H1 (cell line): ENCODE measurements around the gene RAB3C. TPM values are rescaled to one million over a fixed set of nuclear protein-coding genes. Genes with fewer than 3 reads are reported as not detected.

Source experiments
- CTCF ChIA-PET: fragments of 300-600 bp; sonication (Branson Sonifier 250); formaldehyde crosslinking; loops from one replicate; lab custom pipeline; 2021; ENCODE audit not compliant: partially characterized antibody; lab: Charles Lee
- POLR2A ChIA-PET: fragments of 300-600 bp; sonication (Branson Sonifier 250); formaldehyde crosslinking; loops from one replicate; lab custom pipeline; 2021; ENCODE audit warnings: inconsistent platforms; ENCODE audit not compliant: partially characterized antibody; lab: Charles Lee
- DNase-seq, 2 experiments: peaks; one replicate each; pipeline versions ENCODE4 v3.0.0 to v3.0.0-alpha.2; 2010 to 2022; ENCODE audit warnings: low spot score in 2 of 2, low read depth in 1 of 2, mixed read lengths in 1 of 2
- FAIRE-seq: peaks from 2 replicates; lab custom pipeline; 2011; peaks lifted over from hg19 to GRCh38; lab: Jason Lieb, UNC
- H2AFZ ChIP-seq: 2 replicates; pipeline ENCODE4 v1.8.1; 2012; ENCODE audit warnings: low read length, inconsistent platforms
- H2AK5ac ChIP-seq: 2 replicates; pipeline ENCODE4 v1.6.1; 2013; ENCODE audit warnings: low read depth, low read length
- H2BK120ac ChIP-seq: replicated peaks from 2 replicates; pipeline ENCODE3; 2013; ENCODE audit warnings: low read depth, low read length, inconsistent platforms
- H2BK12ac ChIP-seq: 2 replicates; pipeline ENCODE4 v1.6.1; 2013; ENCODE audit warnings: low read depth, low read length
- H2BK15ac ChIP-seq: 2 replicates; pipeline ENCODE4 v1.6.1; 2013; ENCODE audit warnings: low read length
- H2BK20ac ChIP-seq: 2 replicates; pipeline ENCODE4 v1.6.1; 2013; ENCODE audit warnings: low read length
- H2BK5ac ChIP-seq: 2 replicates; pipeline ENCODE4 v1.6.1; 2013; ENCODE audit warnings: low read depth, low read length
- H3K14ac ChIP-seq: 2 replicates; pipeline ENCODE4 v1.6.1; 2013; ENCODE audit warnings: inconsistent platforms; ENCODE audit not compliant: insufficient read length
- H3K18ac ChIP-seq: 2 replicates; pipeline ENCODE4 v1.6.1; 2013; ENCODE audit warnings: low read length; ENCODE audit errors: extremely low read depth
- H3K23ac ChIP-seq: 2 replicates; pipeline ENCODE4 v1.6.1; 2013; ENCODE audit warnings: inconsistent platforms; ENCODE audit not compliant: insufficient read length
- H3K23me2 ChIP-seq: 2 replicates; pipeline ENCODE4 v1.6.1; 2013; ENCODE audit warnings: low read depth, low read length
- H3K27ac ChIP-seq: 2 replicates; pipeline ENCODE4 v1.6.1; 2011; ENCODE audit warnings: low read depth, low read length, inconsistent platforms
- H3K27me3 ChIP-seq, 4 experiments: replicated peaks in 1 of 4; 1 replicate in 1 of 4; 2 replicates in 3 of 4; pipeline versions ENCODE4 v1.6.1 to v1.8.1; 2011 to 2013; ENCODE audit warnings: low read length in 3 of 4, mild to moderate bottlenecking in 3 of 4, inconsistent platforms in 2 of 4, mixed read lengths in 2 of 4, moderate library complexity in 1 of 4; ENCODE audit not compliant: control insufficient read depth in 3 of 4, insufficient read depth in 3 of 4; ENCODE audit errors: extremely low read depth in 1 of 4
- H3K36me3 ChIP-seq, 4 experiments: 2 replicates each; pipeline versions ENCODE4 v1.6.1 to v1.8.1; 2011 to 2013; ENCODE audit warnings: mild to moderate bottlenecking in 4 of 4, low read length in 3 of 4, moderate library complexity in 2 of 4, control low read depth in 1 of 4, inconsistent platforms in 1 of 4; ENCODE audit not compliant: insufficient read depth in 4 of 4, control insufficient read depth in 2 of 4
- H3K4ac ChIP-seq: replicated peaks from 2 replicates; pipeline ENCODE3; 2013; ENCODE audit warnings: low read length, low read depth, mixed read lengths, inconsistent platforms; ENCODE audit not compliant: insufficient read length
- H3K4me1 ChIP-seq, 4 experiments: replicated peaks in 1 of 4; 1 replicate in 1 of 4; 2 replicates in 3 of 4; pipeline versions ENCODE4 v1.6.1 to v1.8.1; 2011 to 2013; ENCODE audit warnings: low read length in 3 of 4, inconsistent platforms in 2 of 4, mixed read lengths in 1 of 4; ENCODE audit not compliant: insufficient read depth in 4 of 4, control insufficient read depth in 3 of 4
- H3K4me2 ChIP-seq, 2 experiments: 2 replicates each; pipeline versions ENCODE4 v1.6.1 to v1.8.1; 2011 to 2013; ENCODE audit warnings: low read depth in 2 of 2, low read length in 2 of 2, control low read depth in 1 of 2, inconsistent platforms in 1 of 2, mild to moderate bottlenecking in 1 of 2; ENCODE audit not compliant: insufficient read depth in 1 of 2
- H3K4me3 ChIP-seq, 4 experiments: fragments of 200-600, 300-600 bp in 1 of 4; sonication (generic), shearing (Covaris generic), sonication (Bioruptor Twin) in 1 of 4; 2 replicates each; pipeline versions ENCODE4 v1.5.1 to v1.8.1; 2011 to 2016; ENCODE audit warnings: low read length in 4 of 4, low read depth in 3 of 4, control low read depth in 2 of 4, inconsistent platforms in 2 of 4, mild to moderate bottlenecking in 2 of 4, mixed read lengths in 1 of 4, moderate library complexity in 1 of 4; ENCODE audit not compliant: insufficient read depth in 2 of 4; ENCODE audit errors: extremely low read depth in 1 of 4
- H3K56ac ChIP-seq: replicated peaks from 2 replicates; pipeline ENCODE3; 2013; ENCODE audit warnings: low read depth, mild to moderate bottlenecking, mixed read lengths, low read length, inconsistent platforms; ENCODE audit not compliant: insufficient read length
- H3K79me1 ChIP-seq: 2 replicates; pipeline ENCODE4 v1.6.1; 2013; ENCODE audit warnings: low read depth, low read length, control low read depth
- H3K79me2 ChIP-seq, 2 experiments: 2 replicates each; pipeline versions ENCODE4 v1.6.1 to v1.8.1; 2012 to 2013; ENCODE audit warnings: low read length in 2 of 2, mild to moderate bottlenecking in 2 of 2, inconsistent platforms in 1 of 2; ENCODE audit not compliant: insufficient read depth in 2 of 2, control insufficient read depth in 1 of 2
- H3K9ac ChIP-seq, 4 experiments: replicated peaks in 1 of 4; 1 replicate in 1 of 4; 2 replicates in 3 of 4; pipeline versions ENCODE4 v1.6.1 to v1.8.1; 2011 to 2013; ENCODE audit warnings: low read depth in 3 of 4, low read length in 3 of 4, control low read depth in 2 of 4, mild to moderate bottlenecking in 2 of 4, moderate library complexity in 2 of 4, inconsistent platforms in 1 of 4; ENCODE audit errors: extremely low read depth in 1 of 4
- H3K9me3 ChIP-seq, 2 experiments: 2 replicates each; pipeline versions ENCODE4 v1.6.1 to v1.8.1; 2012 to 2013; ENCODE audit warnings: mild to moderate bottlenecking in 2 of 2, moderate library complexity in 2 of 2, control low read depth in 1 of 2, inconsistent platforms in 1 of 2, low read depth in 1 of 2, low read length in 1 of 2, mixed read lengths in 1 of 2; ENCODE audit not compliant: insufficient read depth in 2 of 2
- H4K20me1 ChIP-seq, 2 experiments: replicated peaks in 1 of 2; 2 replicates each; pipeline versions ENCODE3 to v1.8.1; 2011 to 2013; ENCODE audit warnings: inconsistent platforms in 2 of 2, low read length in 2 of 2, mild to moderate bottlenecking in 1 of 2; ENCODE audit not compliant: insufficient read depth in 2 of 2, control insufficient read depth in 1 of 2
- H4K5ac ChIP-seq: 2 replicates; pipeline ENCODE4 v1.6.1; 2013; ENCODE audit warnings: low read length, low read depth, mixed read lengths, inconsistent platforms; ENCODE audit not compliant: insufficient read length
- H4K8ac ChIP-seq: 2 replicates; pipeline ENCODE4 v1.8.0; 2013; ENCODE audit warnings: mild to moderate bottlenecking, moderate library complexity, low read length, inconsistent platforms; ENCODE audit not compliant: insufficient read depth; ENCODE audit errors: extremely low read depth
- H4K91ac ChIP-seq: replicated peaks from 2 replicates; pipeline ENCODE3; 2013; ENCODE audit warnings: low read length, mixed read lengths, inconsistent platforms; ENCODE audit not compliant: insufficient read length
- CHD2 ChIP-seq: IDR thresholded peaks from 2 replicates; pipeline ENCODE4 v1.6.1; 2012; ENCODE audit warnings: low read length, improper control_type of control experiment
- CREB1 ChIP-seq: IDR thresholded peaks from 2 replicates; pipeline ENCODE4 v1.6.1; 2012; ENCODE audit warnings: inconsistent platforms
- HDAC2 ChIP-seq, 2 experiments: fragments of 300-600 bp in 1 of 2; sonication (generic) in 1 of 2; IDR thresholded peaks; 2 replicates each; pipeline ENCODE4 v1.6.1; 2011 to 2012; ENCODE audit warnings: low read depth in 2 of 2, low read length in 2 of 2, mild to moderate bottlenecking in 2 of 2, moderate library complexity in 2 of 2, borderline replicate concordance in 1 of 2, inconsistent platforms in 1 of 2
- HDAC6 ChIP-seq: IDR thresholded peaks from one replicate; pipeline ENCODE4 v1.7.1; 2012; ENCODE audit warnings: low read depth, mild to moderate bottlenecking, inconsistent platforms, low read length, moderate library complexity
- POU5F1 ChIP-seq: IDR thresholded peaks from 2 replicates; pipeline ENCODE4 v1.6.1; 2011; ENCODE audit warnings: low read depth, mild to moderate bottlenecking, low read length, moderate library complexity
- SIRT6 ChIP-seq: IDR thresholded peaks from one replicate; pipeline ENCODE4 v1.7.1; 2012; ENCODE audit warnings: low read length, inconsistent platforms
- SP2 ChIP-seq: IDR thresholded peaks from 2 replicates; pipeline ENCODE4 v1.6.1; 2012; ENCODE audit warnings: mild to moderate bottlenecking, low read length, inconsistent platforms
- SUZ12 ChIP-seq: fragments of 200-600 bp; sonication (generic); IDR thresholded peaks from 2 replicates; pipeline ENCODE4 v1.6.1; 2012; ENCODE audit warnings: mild to moderate bottlenecking, inconsistent platforms, low read length, moderate library complexity, mixed read lengths
- WGBS, 2 experiments: shearing (Covaris generic) in 1 of 2; methylation state at CpG; one replicate each; pipeline versions ENCODE4 v1.1.6 to v1.1.7; 2013 to 2015; ENCODE audit warnings: low lambda C conversion rate in 2 of 2, mixed read lengths in 2 of 2, inconsistent platforms in 1 of 2, low coverage in 1 of 2, missing lambda C conversion rate in 1 of 2; ENCODE audit not compliant: insufficient replicate concordance in 2 of 2, insufficient coverage in 1 of 2, insufficient read length in 1 of 2; ENCODE audit errors: extremely low coverage in 1 of 2, missing lambda C conversion rate in 1 of 2; 5-methylcytosine and 5-hydroxymethylcytosine counted together
- polyA plus RNA-seq, 7 experiments: library from polyadenylated mRNA; depleted of rRNA in 3 of 7; stranded (reverse) in 5 of 7; unstranded in 2 of 7; fragments of >200 nt in 5 of 7; fragments of 200-250 nt in 2 of 7; gene quantifications; 1 replicate in 5 of 7; 2 replicates in 1 of 7; 4 replicates in 1 of 7; pipeline versions ENCODE4 v1.2.1 to v1.2.3, GENCODE V29; 2011 to 2013; ENCODE audit warnings: missing spikeins in 2 of 7, mixed read lengths in 2 of 7
- total RNA-seq: library from RNA; stranded (reverse); fragmentation: NEBNext Ultra II Directional; extraction: Animal tissue kit (Norgen Biotek cat#: 25700); gene quantifications from 2 replicates; pipeline ENCODE4 v1.2.1, GENCODE V29; 2021

RAB3C gene
- total and polyA plus RNA-seq, 2 of the 8 experiments (the other 6 are each of a cell fraction or from before 2014, with no cell fraction given), result 14.7 to 18.3 TPM

- no peak for DNase-seq
- CTCF ChIA-PET, result interaction anchor here (0.7 kb wide), 1 partner anchor 171 kb away, joined by 4 read pairs; no protein-coding TSS in a partner anchor
- WGBS, 2 experiments, result 84% methylated on average over 2 of the region's 2 CpGs; no CpG with 5 or more reads in 1 of the 2 experiments
These were observed 133.3 kb downstream of the RAB3C start for GRCh38 chr5:58715997-58716656.

More at GRCh38 chr5:58715997-58716656, 133.3 kb downstream of the RAB3C start:
- Histone ChIP-seq H3K4me1 (peaks cover 0 to 9% (median 4%) of the 10 kb centered on the region in 4 experiments; a peak in 4 of 7 replicates), H4K20me1 (no peaks in the 10 kb centered on the region), H3K27me3 (no peaks in the 10 kb centered on the region), H2BK12ac (no peak overlapping the region), H3K9me3 (peaks cover 0 to 9% of the 10 kb centered on the region in 2 experiments; a peak in 1 of 4 replicates), H2BK15ac (no peak overlapping the region), H3K56ac (no peak overlapping the region), H2BK120ac (no peak overlapping the region)
- no peak for FAIRE-seq
- POLR2A ChIA-PET, result no interaction called here
- no peak for TF ChIP-seq POU5F1
- no peak for TF ChIP-seq SUZ12
- TF ChIP-seq HDAC6, result no peak
- TF ChIP-seq CHD2, result no peak
- no peak for TF ChIP-seq SP2
- no peak for TF ChIP-seq CREB1
- TF ChIP-seq SIRT6, result no peak
- TF ChIP-seq HDAC2 (IDR thresholded peaks at IDR 0.05; ENCODE audit: borderline replicate concordance in 1 of 2, low read depth in 2 of 2, low read length in 2 of 2), result no peak
- TF ChIP-seq, all 59 proteins: peak for 0
- H2AFZ ChIP-seq, result no peak overlapping the region
- H3K4ac ChIP-seq, result no peak overlapping the region
- no peaks in the 10 kb centered on the region for H3K36me3 ChIP-seq
- H3K27ac ChIP-seq, result no peak overlapping the region
- no peak overlapping the region for H3K23ac ChIP-seq
- no peak overlapping the region for H4K91ac ChIP-seq
- no peak overlapping the region for H3K14ac ChIP-seq
- no peak overlapping the region for H4K8ac ChIP-seq
- no peaks in the 10 kb centered on the region for H3K79me1 ChIP-seq
- no peak overlapping the region for H3K4me3 ChIP-seq
- H3K79me2 ChIP-seq, result no peaks in the 10 kb centered on the region
- no peak overlapping the region for H3K18ac ChIP-seq
- H3K9ac ChIP-seq, result no peak overlapping the region
- no peak overlapping the region for H2BK5ac ChIP-seq
- no peak overlapping the region for H4K5ac ChIP-seq
- H3K4me2 ChIP-seq, result no peak overlapping the region
- no peak overlapping the region for H2AK5ac ChIP-seq
- no peaks in the 10 kb centered on the region for H3K23me2 ChIP-seq
- H2BK20ac ChIP-seq, result no peak overlapping the region
